ENCODE measurements around the gene PREX1.

GRCh38 chr20:48578397-48579098 is 249.3 kb downstream of the PREX1 start:
- TF ChIP-seq SMC3 (IDR thresholded peaks at IDR 0.05; ENCODE audit: low read depth, low read length) (no peak), POLR2A (IDR thresholded peaks at IDR 0.05; ENCODE audit: low read depth, low read length) (no peak), CTCF (conservative IDR thresholded peaks at IDR 0.05; ENCODE audit: low read depth, low read length) (no peak), MXI1 (IDR thresholded peaks at IDR 0.05; ENCODE audit: borderline replicate concordance, low read depth, low read length) (no peak), RAD21 (IDR thresholded peaks at IDR 0.05; ENCODE audit: low read length) (no peak), MAZ (IDR thresholded peaks at IDR 0.05; ENCODE audit: borderline replicate concordance, low read depth, low read length) (no peak), MAFK (IDR thresholded peaks at IDR 0.05; ENCODE audit: low read depth, low read length) (no peak), FOS (IDR thresholded peaks at IDR 0.05; ENCODE audit: low read depth, low read length) (no peak), CEBPB (IDR thresholded peaks at IDR 0.05; ENCODE audit: low read depth, low read length) (no peak), USF2 (IDR thresholded peaks at IDR 0.05; ENCODE audit: low read depth, low read length) (no peak), RCOR1 (IDR thresholded peaks at IDR 0.05; ENCODE audit: insufficient replicate concordance, low read length) (no peak), CHD1 (IDR thresholded peaks at IDR 0.05; ENCODE audit: low read depth, low read length) (no peak)
